NCI-H345 treated with DMSO at 0.1 percent for 48 hours (cell line): ENCODE results near the gene PPP1R12B.
A peak's percentile ranks its signal among the peaks of the same experiment; 100 is the strongest.
"Not testable (repeated sequence)": the region's sequence is repeated elsewhere in the genome, so short reads cannot be mapped to it uniquely, and the experiment has no call there.

Experiments used
- DNase-seq: peaks from one replicate; lab custom pipeline; 2025; ENCODE audit not compliant: unreplicated experiment; lab: John Stamatoyannopoulos, UW

The PPP1R12B gene

DNA sequence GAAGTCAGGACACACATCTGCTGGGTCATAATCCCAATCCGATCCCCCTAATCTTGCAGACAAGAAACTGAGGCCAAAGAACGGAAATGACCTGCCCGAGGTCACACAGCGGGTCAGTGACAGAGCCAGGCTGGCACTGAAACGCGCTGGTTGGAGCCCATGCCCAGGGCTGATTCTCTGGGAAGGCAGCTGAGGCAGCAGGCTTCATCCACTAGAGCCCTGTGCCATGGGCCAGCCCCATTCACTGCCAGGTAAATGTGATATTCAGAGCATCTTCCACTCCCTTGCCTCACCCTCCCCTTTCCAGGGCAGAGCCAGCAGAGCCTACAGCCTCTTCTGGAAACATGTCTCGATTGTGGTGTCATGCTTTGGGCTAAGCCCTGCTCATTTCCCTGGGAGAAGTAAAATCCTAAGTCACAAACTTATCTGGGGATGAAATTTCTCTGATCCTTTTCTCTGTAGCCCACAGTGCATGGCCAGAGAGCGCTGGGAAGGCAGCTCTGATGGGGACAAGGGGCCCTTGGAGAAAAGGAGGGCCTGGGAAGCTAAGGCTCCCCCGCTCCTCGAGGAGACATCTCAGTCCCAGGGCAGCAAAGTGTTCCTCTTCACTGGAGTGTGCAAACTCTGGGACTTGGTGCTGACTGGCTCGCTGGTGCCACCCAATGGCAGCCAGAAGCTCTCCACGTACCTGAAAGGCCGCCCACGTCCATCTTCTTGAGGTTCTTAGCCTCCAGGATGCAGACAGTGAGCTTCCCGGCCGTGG, 251.4 kb downstream of the PPP1R12B start:
- DNase-seq, result peak; percentile 6

DNA sequence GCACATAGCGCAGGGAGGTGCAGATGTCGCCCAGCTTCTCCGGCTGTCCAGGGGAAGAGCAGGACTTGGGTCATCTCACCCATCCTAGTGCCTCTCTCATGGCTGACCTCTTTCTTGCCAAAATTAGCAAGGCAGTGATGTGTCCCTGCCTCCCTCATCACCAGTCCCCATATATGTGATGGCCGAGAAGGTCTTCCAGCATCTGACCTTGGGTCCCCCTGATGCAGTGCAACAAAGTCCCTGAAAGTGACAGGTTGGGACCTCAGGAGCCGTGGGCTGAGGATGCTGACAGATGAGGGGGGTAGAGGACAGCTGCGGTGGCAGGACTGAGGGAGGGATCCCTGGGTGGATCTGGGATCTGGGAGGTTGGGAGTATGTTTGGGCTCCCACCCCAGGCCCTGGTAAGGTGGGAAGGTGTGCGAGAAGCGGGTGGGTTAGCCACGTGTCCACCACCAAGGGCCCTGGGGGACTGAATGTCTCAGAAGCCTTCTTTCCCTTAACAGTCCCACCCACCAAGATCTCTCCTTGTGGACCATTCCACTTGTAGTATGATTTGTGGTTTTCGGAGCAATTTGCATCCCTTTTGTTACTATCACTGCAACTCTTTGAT, 252.0 kb downstream of the PPP1R12B start:
- DNase-seq, result no peak

DNA sequence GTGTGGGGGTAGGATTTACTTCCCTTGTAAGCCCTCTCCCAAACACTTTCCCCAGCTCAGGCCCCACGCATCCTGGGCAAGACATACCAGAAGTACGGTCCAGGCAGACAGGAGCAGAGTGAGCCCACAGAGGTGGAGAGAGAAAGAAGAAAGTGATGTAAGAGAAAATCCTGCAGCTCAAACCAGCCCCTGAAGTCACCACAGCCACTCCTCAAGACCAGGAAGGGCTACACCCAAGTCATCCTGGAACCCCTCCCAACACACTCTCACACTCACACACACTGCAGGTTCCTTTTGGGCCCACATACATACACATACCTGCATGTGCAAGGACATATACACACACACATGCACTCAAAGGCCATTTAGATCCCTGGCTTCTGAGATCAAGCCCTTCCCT, 254.9 kb downstream of the PPP1R12B start:
- DNase-seq, result no peak

GRCh38 chr1:202605515-202605914, 257.0 kb downstream of the PPP1R12B start:
- no peak for DNase-seq

- not testable (repeated sequence) for DNase-seq
These were observed 263.5 kb downstream of the PPP1R12B start for GRCh38 chr1:202612036-202612435.

GRCh38 chr1:202613571-202613970, 265.1 kb downstream of the PPP1R12B start:
- DNase-seq, result no peak

DNA sequence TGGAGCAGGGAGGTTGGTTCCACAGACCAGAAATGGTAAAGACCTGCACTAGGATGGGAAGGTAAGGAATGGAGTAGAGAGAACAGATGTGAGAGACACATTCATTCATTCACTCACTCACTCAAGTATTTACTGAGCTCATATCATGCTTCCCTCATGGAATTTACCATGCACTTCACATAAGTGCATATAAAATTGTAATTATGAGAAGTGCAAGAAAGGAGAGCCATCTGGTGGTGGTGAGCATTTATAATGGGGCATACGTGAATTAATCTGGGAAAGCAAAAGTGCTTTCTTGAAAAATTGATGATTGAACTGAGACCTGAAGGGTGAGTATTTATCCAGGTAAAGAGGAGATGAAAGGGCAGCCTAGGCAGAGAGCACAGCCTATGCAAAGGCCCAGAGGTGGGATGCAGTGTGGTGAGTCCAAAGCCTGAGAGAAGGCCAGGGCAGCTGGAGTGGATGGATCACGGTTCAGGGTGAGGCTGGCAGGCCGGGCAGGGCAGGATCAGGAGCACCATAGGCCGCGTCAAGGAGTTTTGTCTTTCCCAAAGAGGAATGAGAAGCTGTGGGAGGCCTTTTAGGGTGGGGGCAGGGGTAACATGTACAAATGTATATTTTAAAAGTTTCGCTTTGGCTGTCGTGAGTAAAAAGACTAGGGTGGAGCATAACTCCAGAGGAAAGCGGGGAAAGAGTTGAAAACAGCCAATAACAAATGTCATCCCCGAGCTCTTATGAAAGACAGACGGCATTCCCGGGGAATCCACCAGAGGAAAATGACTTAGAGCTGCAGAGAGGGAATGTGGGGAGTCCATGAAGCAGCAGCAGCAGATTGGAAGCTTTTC, 266.1 kb downstream of the PPP1R12B start:
- not testable (repeated sequence) for DNase-seq

- DNase-seq, result not testable (repeated sequence)
These were observed 266.7 kb downstream of the PPP1R12B start for GRCh38 chr1:202615208-202615500.

GRCh38 chr1:202615501-202616354, 267.2 kb downstream of the PPP1R12B start:
- no peak for DNase-seq

- no peak for DNase-seq
These were observed 267.9 kb downstream of the PPP1R12B start for GRCh38 chr1:202616355-202616915.

DNA sequence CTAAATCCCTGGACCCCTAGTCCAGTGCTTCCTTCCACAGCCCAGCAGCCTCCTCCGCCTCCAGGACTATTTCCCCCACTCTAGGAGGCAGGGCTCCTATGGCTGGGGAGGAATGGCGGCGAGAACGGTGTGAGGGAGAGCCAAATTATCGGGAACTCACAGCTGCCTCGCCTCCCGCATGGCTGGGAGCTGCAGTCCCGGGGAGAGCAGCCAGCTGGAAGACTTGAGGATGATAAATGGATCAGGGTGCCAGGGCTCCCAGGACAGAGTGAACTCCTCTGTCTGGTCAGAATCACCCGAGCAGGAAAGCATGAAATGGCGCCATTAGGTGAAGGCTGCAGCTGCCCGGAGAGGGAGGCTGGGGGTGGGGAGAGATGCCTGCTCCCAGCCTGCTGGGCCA, 270.5 kb downstream of the PPP1R12B start:
- not testable (repeated sequence) for DNase-seq

DNA sequence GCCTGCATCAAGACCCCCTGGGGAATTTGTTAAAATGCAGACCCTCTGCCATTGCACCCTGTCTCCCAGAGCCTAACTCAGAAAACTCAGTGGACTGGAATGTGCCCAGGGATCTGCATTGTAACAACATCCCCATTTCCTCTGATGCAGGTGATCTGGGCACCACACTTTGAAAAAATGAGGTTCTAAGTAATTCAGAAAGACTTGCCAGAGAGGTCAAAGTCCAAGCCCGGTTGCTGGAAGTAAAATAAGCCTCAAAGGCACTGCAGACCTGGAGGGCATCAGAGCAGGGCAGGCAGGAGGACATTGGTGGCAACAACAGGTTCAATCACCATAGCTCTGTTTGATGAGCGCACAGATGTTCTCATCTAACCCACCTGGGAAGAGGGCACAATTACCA, 271.0 kb downstream of the PPP1R12B start:
- DNase-seq, result no peak

- not testable (repeated sequence) for DNase-seq
These were observed 271.5 kb downstream of the PPP1R12B start for GRCh38 chr1:202620036-202620435.

- DNase-seq, result no peak
These were observed 272.9 kb downstream of the PPP1R12B start for GRCh38 chr1:202621446-202621845.

DNA sequence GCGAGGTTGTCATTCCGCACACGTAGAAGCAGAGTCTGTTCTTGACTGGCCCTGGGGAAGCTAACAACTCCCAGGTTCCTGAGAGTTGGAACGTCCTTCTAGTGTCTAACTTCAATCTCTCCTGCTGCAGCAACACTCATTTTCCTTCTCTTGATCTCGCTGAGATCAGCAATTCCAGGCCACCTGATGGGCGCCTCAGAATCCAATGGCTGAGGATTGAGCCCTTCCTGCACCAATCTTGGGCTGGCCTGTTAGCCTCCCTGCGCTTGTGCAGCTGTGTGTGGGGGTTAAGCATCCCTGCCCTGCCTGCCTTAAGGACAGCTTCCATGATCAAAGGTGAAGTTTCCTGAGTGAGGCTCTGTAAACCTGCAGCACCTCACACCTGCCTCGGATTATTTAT, 273.9 kb downstream of the PPP1R12B start:
- DNase-seq, result no peak

DNA sequence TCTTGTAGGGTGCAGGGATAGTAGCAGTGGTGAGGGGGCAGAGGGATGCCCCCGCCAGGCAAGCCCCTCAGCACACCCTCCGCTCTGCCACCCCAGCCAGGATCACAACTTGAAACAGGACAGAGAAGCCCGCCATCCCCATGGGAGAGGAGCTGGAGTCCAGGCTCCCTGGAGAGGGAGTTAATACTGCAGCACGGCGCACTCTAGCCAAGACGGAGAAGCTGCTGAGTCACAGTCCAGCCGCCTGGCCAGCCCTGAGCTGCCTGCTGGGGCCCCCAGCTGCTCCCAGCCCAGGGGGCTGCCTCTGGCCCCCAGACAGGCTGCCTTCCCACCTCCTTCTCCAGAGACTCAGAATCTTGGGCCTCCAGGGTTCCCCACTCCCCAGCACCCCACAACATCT, 274.6 kb downstream of the PPP1R12B start:
- no peak for DNase-seq

DNA sequence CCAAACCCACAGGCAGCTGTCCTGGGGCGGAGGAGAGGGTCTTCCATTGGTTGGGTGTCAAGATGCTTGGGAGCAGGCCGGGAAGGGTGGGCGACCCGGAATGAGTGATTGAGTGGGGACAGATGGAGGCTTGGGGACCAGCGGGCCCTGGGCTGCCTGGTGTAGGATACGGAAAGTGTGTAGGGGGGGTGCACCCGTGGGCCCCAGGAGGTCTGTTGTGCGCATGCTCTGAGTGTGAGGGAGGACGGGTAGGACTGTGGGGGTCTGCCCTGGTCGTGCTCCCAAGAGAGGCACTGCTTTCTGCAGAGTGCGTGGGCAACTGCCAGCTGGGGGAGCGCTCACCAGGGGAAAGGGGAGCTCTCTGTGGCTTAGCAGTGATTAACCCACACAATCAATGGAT, 275.0 kb downstream of the PPP1R12B start:
- not testable (repeated sequence) for DNase-seq

- no peak for DNase-seq
These were observed 275.7 kb downstream of the PPP1R12B start for GRCh38 chr1:202624088-202624780.

- no peak for DNase-seq
These were observed 276.2 kb downstream of the PPP1R12B start for GRCh38 chr1:202624781-202625108.
